GM18861 (cell line): ENCODE results near the gene POU3F1.
A peak's percentile ranks its signal among the peaks of the same experiment; 100 is the strongest.

ENCODE experiments used
- ATAC-seq: cut with Tn5 transposase; IDR thresholded peaks from one replicate; pipeline ENCODE4 v1.9.1; 2021; ENCODE audit not compliant: unreplicated experiment

POU3F1 gene

GRCh38 chr1:38074302-38074677, 27.7 kb upstream of the POU3F1 start:
- no peak for ATAC-seq

GRCh38 chr1:38073534-38074301, 27.1 kb upstream of the POU3F1 start:
- ATAC-seq: no peak

DNA sequence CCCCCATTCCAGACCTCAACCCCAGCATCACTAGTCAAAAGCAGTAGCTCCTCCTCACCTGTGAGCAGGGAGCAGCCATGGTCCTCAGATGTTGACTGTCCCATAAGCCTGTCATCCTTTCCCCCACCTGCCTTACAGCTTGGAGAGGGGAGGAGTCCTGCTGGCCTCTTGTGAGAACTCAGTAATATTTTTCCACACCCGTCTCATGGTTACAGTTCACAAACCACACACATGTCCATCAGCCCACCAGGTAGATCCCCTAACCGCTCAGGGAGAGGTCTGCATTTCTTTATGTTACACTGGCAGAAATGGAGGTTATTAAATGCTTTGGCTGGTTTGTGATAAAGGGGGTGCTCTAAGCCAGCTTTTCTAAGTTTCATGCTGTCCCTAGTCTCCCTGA, 26.3 kb upstream of the POU3F1 start:
- no peak for ATAC-seq

- ATAC-seq: peak; percentile 59
Observed at GRCh38 chr1:38071312-38072256, 25.0 kb upstream of the POU3F1 start.

- ATAC-seq: no peak
Observed at GRCh38 chr1:38068980-38069340, 22.4 kb upstream of the POU3F1 start.

GRCh38 chr1:38068220-38068979, 21.8 kb upstream of the POU3F1 start:
- ATAC-seq: no peak

- ATAC-seq: no peak
Observed at GRCh38 chr1:38064197-38064903, 17.8 kb upstream of the POU3F1 start.

DNA sequence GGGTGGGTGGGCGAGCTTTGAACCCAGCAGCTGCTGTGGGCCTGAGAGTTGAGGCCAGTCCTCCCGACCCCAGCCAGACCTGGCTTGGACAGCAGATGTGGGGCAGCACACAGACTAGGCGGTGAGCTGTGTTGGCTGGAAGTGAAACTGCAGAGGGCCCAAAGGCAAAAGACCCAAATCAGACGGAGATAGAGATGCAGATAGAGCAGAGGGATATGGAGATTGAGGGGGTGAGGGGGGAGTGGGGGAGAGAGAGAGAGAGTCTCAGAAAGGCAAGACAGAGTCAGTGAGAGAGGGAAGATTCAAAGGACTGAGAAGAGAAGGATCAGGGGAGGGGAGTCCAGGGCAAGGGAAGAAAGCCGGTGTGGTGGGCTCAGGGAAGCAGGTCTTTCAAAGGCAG, 17.0 kb upstream of the POU3F1 start:
- ATAC-seq: no peak

- ATAC-seq: no peak
Observed at GRCh38 chr1:38062361-38063288, 16.0 kb upstream of the POU3F1 start.

GRCh38 chr1:38061883-38062328, 15.3 kb upstream of the POU3F1 start:
- peak; percentile 45 for ATAC-seq

- no peak for ATAC-seq
Observed at GRCh38 chr1:38061290-38061689, 14.7 kb upstream of the POU3F1 start.

GRCh38 chr1:38060498-38060897, 13.9 kb upstream of the POU3F1 start:
- no peak for ATAC-seq

- ATAC-seq: no peak
Observed at GRCh38 chr1:38059635-38060250, 13.2 kb upstream of the POU3F1 start.

DNA sequence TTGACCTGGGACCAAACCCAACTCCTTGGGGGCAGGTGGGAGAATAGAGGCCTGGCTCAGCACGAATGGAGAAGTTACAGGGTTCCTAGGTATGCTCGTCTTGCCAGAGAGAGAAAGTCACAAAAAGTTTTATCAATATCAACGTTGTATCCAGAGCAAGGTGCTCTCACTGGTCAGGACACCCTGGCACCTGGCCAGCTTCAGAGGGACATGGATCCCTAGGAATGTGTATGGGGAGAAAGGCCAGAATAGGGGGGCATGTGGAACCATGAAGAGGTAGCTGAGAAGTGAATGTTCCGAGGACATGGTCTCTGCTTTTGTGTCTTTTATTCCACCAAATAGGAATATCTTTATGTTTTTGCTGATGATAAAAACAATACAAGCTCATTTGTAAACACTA, 9.4 kb upstream of the POU3F1 start:
- ATAC-seq: no peak

GRCh38 chr1:38055398-38055797, 8.8 kb upstream of the POU3F1 start:
- ATAC-seq: no peak

DNA sequence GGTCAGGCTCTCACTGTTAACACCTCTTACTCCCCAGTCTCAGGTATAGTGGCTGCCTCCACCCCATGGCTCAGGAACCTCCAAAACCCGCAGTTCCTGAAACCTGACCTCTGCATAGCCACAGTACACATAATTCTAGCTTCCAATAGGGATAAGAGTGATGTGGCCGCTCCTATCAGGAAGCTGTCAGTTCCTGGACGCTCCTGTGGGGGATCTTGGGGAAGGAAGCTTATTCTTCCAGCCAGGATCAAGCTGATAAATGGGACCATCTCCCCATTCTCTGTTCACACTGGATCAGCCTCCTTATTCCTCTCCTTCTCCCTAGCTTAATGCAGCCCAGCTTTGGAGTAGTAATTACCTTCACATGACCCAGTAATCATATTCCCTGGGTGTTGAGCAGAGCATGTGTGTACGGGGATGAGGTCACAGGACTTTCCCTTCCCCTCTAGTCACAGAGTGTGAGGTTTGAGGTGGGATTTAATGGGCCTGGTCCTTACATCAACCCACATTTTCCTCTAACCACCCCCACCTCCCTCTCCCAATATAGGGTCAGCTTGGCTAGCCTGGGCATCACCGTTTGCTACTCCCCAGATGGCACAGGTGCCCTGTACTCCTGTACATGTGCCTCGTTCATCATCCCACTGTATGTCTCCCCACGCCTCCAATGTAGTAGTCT, 7.0 kb upstream of the POU3F1 start:
- ATAC-seq: no peak

- peak; percentile 46 for ATAC-seq
Observed at GRCh38 chr1:38052750-38053415, 6.3 kb upstream of the POU3F1 start.

DNA sequence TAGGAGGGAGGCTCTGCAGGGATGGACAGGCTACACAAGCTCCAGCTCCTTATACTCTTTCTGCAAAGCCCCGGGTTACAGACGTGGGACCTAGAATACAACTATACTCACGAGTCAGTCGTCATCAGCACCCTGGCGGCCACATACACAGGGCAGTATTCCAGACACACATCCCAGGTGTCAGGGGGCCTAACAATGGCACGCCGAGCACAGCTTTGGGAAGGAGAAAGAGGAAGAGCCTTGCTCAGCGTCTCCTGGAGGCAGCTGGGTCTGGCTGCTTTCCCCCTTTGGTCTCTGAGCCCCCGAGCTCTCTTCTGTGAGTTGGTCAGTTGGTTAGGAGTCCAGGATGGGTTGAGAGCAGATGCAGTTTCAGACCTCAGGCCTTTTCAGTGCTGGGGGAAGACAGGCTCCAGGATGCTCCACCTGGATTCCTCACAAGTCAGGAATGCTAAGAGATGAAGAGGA, 4.5 kb upstream of the POU3F1 start:
- no peak for ATAC-seq
